ENCODE results near the gene RPL10. TPM values are rescaled to one million over a fixed set of nuclear protein-coding genes. Genes with fewer than 3 reads are reported as not detected.
"Not testable (repeated sequence)": the region's sequence is repeated elsewhere in the genome, so short reads cannot be mapped to it uniquely, and the experiment has no call there.

Gene RPL10
- total RNA-seq, 1 donor from 2014 or later = 2,853 TPM

DNA sequence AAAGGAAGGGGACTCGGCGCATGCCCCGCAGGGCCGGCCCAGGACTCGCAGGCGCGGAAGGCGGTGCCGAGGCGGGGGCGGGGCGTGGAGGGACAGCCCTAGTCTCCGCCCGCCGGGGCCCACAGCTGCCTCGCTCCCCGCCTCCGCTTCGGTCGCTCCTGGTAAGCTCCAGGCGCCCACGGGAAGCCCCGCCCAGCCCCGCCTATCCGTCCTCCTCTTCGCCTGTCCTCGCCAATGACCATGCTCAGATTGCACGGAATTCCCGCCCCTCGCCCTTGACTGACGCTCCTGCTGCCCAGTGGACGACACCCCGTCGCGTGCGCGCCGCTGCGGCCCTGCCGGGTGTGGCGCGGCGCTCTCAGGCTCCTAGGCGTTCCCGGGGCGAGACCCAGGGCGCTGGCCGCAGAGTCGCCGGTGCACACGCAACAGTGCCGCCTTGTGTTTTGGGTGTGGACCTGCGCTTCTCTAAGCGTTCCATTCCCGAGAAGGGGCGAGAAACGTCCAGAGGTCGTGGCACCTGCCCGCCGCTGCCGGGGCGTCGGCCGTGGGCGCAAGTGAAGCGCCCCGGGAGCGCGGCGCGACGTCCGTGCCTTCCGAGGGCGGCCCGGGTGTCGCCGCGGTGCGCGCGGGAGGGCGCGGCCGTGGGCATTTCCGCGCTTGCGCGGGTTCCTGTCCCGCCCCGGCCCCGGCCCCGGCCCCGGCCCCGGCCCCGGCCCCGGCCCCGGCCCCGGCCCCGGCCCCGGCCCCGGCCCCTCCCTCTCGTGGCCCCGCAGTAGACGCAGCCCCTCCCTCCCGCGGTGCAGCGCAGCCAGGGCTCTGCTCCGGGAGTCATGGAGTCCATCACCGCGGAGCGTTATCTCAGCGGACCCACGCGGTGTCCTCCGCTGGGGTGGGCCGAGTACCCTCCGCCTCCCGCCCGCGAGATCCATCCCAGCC, 8.1 kb upstream of the RPL10 start:
- not testable (repeated sequence) for H3K27ac Mint-ChIP-seq (ENCODE audit: unreplicated experiment); H3K27me3 Mint-ChIP-seq (ENCODE audit: low read depth); H3K4me1 Mint-ChIP-seq; H3K4me3 Mint-ChIP-seq; DNase-seq (ENCODE audit: low read depth, low spot score); H3K9me3 Mint-ChIP-seq; H3K36me3 Mint-ChIP-seq (ENCODE audit: low read depth)

DNA sequence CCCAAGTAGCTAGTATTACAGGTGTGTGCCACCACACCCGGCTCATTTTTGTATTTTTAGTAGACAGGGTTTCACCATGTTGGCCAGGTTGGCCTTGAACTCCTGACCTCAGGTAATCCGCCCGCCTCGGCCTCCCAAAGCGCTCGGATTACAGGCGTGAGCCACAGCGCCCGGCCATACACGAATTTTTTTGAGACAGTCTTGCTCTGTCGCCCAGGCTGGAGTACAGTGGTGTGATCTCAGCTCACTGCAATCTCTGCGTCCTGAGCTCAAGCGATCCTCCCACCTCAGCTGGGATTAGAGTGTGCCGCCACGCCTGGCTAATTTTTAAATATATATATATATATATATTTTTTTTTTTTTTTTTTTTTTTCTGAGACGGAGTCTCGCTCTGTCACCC, 1.8 kb upstream of the RPL10 start:
- DNase-seq (ENCODE audit: low read depth, low spot score); H3K4me3 Mint-ChIP-seq; H3K9me3 Mint-ChIP-seq; H3K27ac Mint-ChIP-seq (ENCODE audit: unreplicated experiment): not testable (repeated sequence)
- Mint-ChIP-seq H3K4me1 (peaks cover 19% of the 10 kb centered on the region), H3K27me3 (ENCODE audit: low read depth) (peaks cover 17% of the 10 kb centered on the region), H3K36me3 (ENCODE audit: low read depth) (peaks cover 18% of the 10 kb centered on the region)

- H3K4me1 Mint-ChIP-seq = peaks cover 19% of the 10 kb centered on the region
- H3K27me3 Mint-ChIP-seq (ENCODE audit: low read depth) = peaks cover 20% of the 10 kb centered on the region
- H3K27ac Mint-ChIP-seq (ENCODE audit: unreplicated experiment) = peak overlapping the region; percentile 100
- TF ChIP-seq, protein P1, sequence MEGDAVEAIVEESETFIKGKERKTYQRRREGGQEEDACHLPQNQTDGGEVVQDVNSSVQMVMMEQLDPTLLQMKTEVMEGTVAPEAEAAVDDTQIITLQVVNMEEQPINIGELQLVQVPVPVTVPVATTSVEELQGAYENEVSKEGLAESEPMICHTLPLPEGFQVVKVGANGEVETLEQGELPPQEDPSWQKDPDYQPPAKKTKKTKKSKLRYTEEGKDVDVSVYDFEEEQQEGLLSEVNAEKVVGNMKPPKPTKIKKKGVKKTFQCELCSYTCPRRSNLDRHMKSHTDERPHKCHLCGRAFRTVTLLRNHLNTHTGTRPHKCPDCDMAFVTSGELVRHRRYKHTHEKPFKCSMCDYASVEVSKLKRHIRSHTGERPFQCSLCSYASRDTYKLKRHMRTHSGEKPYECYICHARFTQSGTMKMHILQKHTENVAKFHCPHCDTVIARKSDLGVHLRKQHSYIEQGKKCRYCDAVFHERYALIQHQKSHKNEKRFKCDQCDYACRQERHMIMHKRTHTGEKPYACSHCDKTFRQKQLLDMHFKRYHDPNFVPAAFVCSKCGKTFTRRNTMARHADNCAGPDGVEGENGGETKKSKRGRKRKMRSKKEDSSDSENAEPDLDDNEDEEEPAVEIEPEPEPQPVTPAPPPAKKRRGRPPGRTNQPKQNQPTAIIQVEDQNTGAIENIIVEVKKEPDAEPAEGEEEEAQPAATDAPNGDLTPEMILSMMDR (conservative IDR thresholded peaks at IDR 0.05) = no peak
- peaks cover 4% of the 10 kb centered on the region for H3K9me3 Mint-ChIP-seq
- DNase-seq (ENCODE audit: low read depth, low spot score) = peak; percentile 48
- H3K4me3 Mint-ChIP-seq = peak overlapping the region; percentile 96
- H3K36me3 Mint-ChIP-seq (ENCODE audit: low read depth) = peaks cover 18% of the 10 kb centered on the region
Measured at GRCh38 chrX:154396973-154397887, 947 bp upstream of the RPL10 start.

GRCh38 chrX:154398668-154399526, 720 bp downstream of the RPL10 start:
- Mint-ChIP-seq H3K36me3 (ENCODE audit: low read depth) (peaks cover 23% of the 10 kb centered on the region), H3K9me3 (peaks cover 5% of the 10 kb centered on the region), H3K4me3 (peak overlapping the region; percentile 96), H3K4me1 (peaks cover 19% of the 10 kb centered on the region), H3K27ac (ENCODE audit: unreplicated experiment) (peak overlapping the region; percentile 100), H3K27me3 (ENCODE audit: low read depth) (peaks cover 23% of the 10 kb centered on the region)
- DNase-seq (ENCODE audit: low read depth, low spot score) = peak; percentile 74
- TF ChIP-seq, protein P1 (conservative IDR thresholded peaks at IDR 0.05) = peak; percentile 81

DNA sequence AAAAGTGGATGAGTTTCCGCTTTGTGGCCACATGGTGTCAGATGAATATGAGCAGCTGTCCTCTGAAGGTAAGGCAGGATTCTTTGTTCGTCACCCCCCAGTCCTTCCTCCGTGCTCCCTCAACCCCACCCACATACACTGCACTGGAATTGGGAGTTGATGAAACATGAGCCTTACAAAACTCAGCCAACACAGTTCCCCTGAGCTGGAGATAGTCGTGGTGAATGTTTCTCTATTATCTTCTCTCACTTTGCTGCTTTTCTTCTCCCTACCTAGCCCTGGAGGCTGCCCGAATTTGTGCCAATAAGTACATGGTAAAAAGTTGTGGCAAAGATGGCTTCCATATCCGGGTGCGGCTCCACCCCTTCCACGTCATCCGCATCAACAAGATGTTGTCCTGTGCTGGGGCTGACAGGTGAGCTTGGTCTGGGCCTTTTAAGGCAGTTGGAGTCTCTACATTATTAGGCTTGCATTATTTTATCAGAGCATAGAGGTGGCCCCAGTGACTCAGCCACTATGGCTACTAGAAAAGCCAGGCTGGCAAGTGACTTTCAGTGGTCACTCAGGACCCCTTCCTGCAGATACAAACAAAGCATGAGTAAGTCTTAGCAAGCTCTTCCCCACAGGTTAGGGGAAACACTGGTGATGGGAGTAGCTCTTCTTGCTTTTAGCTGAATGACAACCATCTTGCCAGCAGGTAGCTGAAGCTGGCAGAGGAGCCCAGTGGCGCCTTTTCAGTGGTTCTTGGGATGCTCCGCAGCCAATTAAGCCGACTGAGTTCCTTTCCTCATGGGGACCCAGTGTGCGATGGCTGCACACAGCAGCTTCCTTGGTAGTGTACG, 1.6 kb downstream of the RPL10 start:
- DNase-seq (ENCODE audit: low read depth, low spot score) = no peak
- peaks cover 23% of the 10 kb centered on the region for H3K27me3 Mint-ChIP-seq (ENCODE audit: low read depth)
- H3K36me3 Mint-ChIP-seq (ENCODE audit: low read depth) = peaks cover 23% of the 10 kb centered on the region
- H3K27ac Mint-ChIP-seq (ENCODE audit: unreplicated experiment) = peak overlapping the region; percentile 30
- peak overlapping the region; percentile 96 for H3K4me3 Mint-ChIP-seq
- H3K9me3 Mint-ChIP-seq = peaks cover 6% of the 10 kb centered on the region
- H3K4me1 Mint-ChIP-seq = peaks cover 19% of the 10 kb centered on the region
- TF ChIP-seq, protein P1 (conservative IDR thresholded peaks at IDR 0.05) = no peak

- H3K27ac Mint-ChIP-seq (ENCODE audit: unreplicated experiment); DNase-seq (ENCODE audit: low read depth, low spot score); H3K9me3 Mint-ChIP-seq: not testable (repeated sequence)
- Mint-ChIP-seq H3K4me3 (peak overlapping the region; percentile 96), H3K36me3 (ENCODE audit: low read depth) (peaks cover 23% of the 10 kb centered on the region), H3K4me1 (peaks cover 19% of the 10 kb centered on the region), H3K27me3 (ENCODE audit: low read depth) (peaks cover 23% of the 10 kb centered on the region)
Measured at GRCh38 chrX:154400369-154400817, 2.2 kb downstream of the RPL10 start.

All from neural crest cell (in vitro differentiated cells).